Spinal cord (tissue), 10 donors: ENCODE results near the gene NOTUM. TPM values are rescaled to one million over a fixed set of nuclear protein-coding genes. Genes with fewer than 3 reads are reported as not detected.
"Not testable (repeated sequence)": the region's sequence is repeated elsewhere in the genome, so short reads cannot be mapped to it uniquely, and the experiment has no call there.

Experiments
- DNase-seq, 6 donors: peaks; one replicate each; pipeline versions ENCODE4 v3.0.0 to v3.0.0-alpha.2; 2013 to 2015; ENCODE audit warnings: low spot score in 6 of 6, low read depth in 4 of 6
- H3K27ac ChIP-seq: one replicate; pipeline ENCODE4 v1.5.1; 2013; ENCODE audit warnings: low read depth, low read length, control low read depth
- H3K27me3 ChIP-seq: one replicate; pipeline ENCODE4 v1.6.1; 2013; ENCODE audit warnings: low read length; ENCODE audit not compliant: control insufficient read depth, insufficient read depth
- H3K36me3 ChIP-seq: one replicate; pipeline ENCODE4 v1.6.1; 2013; ENCODE audit warnings: low read length; ENCODE audit not compliant: control insufficient read depth, insufficient read depth
- H3K4me1 ChIP-seq: one replicate; pipeline ENCODE4 v1.6.1; 2013; ENCODE audit warnings: low read length; ENCODE audit not compliant: control insufficient read depth, insufficient read depth
- H3K4me3 ChIP-seq: one replicate; pipeline ENCODE4 v1.5.1; 2013; ENCODE audit warnings: low read depth, low read length, control low read depth
- H3K9me3 ChIP-seq: one replicate; pipeline ENCODE4 v1.6.1; 2013; ENCODE audit warnings: low read length; ENCODE audit not compliant: control insufficient read depth, insufficient read depth
- WGBS: methylation state at CpG from one replicate; pipeline ENCODE4 v1.1.5; 2013; ENCODE audit warnings: missing lambda C conversion rate; ENCODE audit not compliant: insufficient coverage; 5-methylcytosine and 5-hydroxymethylcytosine counted together
- polyA plus RNA-seq, 2 donors: library from polyadenylated mRNA; unstranded; fragments of 120-200 nt; gene quantifications; one replicate each; pipeline ENCODE4 v1.2.1, GENCODE V29; 2013; ENCODE audit not compliant: insufficient read length in 2 of 2
- total RNA-seq, 2 donors: library from RNA; depleted of rRNA in 1 of 2; stranded (reverse); fragments of 120-200 nt in 1 of 2; fragments of >200 nt in 1 of 2; gene quantifications; one replicate each; pipeline versions ENCODE4 v1.2.3 to v1.2.4, GENCODE V29; 2013 to 2014
- donor health status: healthy.

The NOTUM gene
- total and polyA plus RNA-seq, 4 donors, result 0.82 to 3.0 (median 1.1) TPM

GRCh38 chr17:81957691-81958432 lies 3.1 kb downstream of the NOTUM start:
- peaks cover 39% of the 10 kb centered on the region for H3K27me3 ChIP-seq
- no peak overlapping the region for H3K4me3 ChIP-seq
- H3K27ac ChIP-seq, result no peak overlapping the region
- DNase-seq, result no peak
- 82% methylated on average over 13 of the region's 19 CpGs for WGBS
- H3K36me3 ChIP-seq, result peaks cover 6% of the 10 kb centered on the region
- no peaks in the 10 kb centered on the region for H3K9me3 ChIP-seq
- peaks cover 11% of the 10 kb centered on the region for H3K4me1 ChIP-seq

DNA sequence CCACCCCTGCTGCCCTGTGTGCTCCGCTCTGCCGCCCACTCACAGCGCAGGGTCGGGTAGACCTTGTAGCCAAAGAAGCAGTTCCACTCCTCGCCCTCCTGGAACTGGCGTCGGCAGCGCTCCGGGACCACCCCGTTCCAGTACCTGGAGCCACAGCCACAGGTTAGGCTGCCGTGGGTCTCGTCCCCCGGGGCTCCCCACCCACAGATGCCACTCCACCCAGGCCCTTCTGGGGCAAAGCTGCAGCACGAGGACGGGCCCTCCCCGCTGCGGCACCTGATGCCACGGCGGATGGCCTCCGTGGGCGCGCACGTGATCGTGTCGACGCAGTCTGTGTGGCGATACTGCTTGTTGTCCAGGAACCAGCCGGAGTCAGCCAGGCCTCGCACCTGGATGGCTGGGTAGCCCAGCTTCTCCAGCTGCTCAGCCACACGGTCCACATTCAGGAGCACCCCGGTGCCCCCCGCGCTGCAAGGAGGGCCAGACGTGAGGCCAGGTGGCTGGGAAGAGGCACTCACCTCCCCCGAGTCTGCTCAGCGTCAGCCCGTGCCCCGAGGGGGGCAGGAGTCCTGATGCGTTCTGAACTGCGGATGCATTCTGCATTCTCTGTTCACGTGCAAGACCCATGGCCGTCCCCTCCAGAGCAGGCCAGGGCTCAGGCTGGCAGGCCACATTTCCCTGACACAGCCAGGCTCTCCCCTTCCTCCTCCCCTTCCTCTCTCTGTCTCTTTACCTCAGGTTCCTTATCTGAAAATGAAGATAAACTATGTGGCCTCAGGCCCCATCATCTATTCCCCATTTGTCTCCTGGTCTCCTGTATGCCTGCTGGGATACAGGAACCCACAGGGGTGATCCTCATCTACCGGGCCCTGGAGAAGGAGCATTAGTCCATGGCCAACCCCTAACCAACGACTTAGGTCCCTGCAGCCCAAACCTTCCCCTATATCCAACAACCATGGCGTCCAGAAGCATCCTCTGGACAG lies 4.1 kb downstream of the NOTUM start:
- Histone ChIP-seq H3K9me3 (no peaks in the 10 kb centered on the region), H3K27me3 (peaks cover 29% of the 10 kb centered on the region), H3K4me1 (peaks cover 13% of the 10 kb centered on the region), H3K36me3 (peaks cover 7% of the 10 kb centered on the region), H3K27ac (no peak overlapping the region), H3K4me3 (no peak overlapping the region)
- no peak for DNase-seq
- WGBS, result 81% methylated on average over 45 of the region's 45 CpGs

DNA sequence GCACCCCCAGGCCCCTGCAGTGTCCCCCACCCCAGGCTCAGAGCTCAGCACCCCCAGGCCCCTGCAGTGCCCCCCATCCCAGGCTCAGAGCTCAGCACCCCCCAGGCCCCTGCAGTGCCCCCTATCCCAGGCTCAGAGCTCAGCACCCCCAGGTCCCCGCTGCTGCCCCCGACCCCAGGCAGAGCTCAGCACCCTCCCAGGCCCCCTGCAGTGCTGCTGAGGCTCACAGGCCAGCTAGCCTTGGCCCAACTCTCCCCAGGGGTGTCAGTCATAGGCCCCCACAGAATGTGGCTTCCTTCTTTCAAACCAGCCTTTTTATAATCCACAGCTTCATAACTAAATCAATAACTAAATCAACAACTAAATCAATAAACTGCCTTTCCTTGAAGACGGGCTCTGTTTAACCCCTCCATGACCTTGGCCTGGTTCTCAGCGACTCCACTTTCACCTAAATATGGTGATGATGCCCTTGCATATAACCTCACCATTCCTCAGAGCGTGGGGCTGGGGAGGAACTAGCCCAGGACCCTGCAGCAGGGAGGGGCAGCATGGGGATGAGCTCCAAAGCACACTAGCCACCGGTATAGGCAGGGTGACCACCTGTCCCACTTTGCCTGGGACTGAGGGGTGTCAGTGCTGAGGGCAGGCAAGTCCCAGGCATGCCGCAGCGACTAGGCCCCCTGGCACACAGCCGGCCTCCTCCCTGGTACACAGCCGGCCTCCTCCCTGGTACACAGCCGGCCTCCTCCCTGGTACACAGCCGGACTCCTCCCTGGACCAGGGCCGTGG lies 5.0 kb downstream of the NOTUM start:
- Histone ChIP-seq H3K27ac (no peak overlapping the region), H3K4me1 (peaks cover 13% of the 10 kb centered on the region), H3K36me3 (peaks cover 7% of the 10 kb centered on the region), H3K4me3 (no peak overlapping the region), H3K9me3 (no peaks in the 10 kb centered on the region), H3K27me3 (peaks cover 24% of the 10 kb centered on the region)
- no peak for DNase-seq
- WGBS, result 88% methylated on average over 11 of the region's 13 CpGs

DNA sequence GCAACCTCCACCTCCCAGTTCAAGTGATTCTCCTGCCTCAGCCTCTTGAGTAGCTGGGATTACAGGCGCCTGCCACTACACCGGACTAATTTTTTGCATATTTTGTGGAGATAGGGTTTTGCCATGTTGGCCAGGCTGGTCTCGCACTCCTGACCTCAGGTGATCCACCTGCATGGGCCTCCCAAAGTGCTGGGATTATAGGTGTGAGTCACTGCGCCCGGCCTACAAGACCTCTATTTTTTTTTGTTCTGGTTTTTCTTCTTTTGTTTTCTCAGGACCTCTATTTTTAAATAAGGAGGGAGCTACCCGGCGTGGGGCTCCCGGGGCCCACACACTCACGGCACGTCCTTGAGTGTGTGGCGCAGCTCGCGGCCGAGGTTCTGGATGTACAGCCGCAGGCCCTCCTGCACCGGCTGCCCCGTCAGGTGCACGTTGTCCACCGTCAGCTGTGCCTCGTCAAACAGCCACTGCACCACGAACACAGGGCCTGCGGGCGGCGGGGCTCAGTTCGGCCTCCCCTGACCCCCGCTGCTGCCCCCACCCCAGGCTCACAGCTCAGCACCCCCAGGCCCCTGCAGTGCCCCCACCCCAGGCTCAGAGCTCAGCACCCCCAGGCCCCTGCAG lies 5.8 kb downstream of the NOTUM start:
- Histone ChIP-seq H3K9me3 (no peaks in the 10 kb centered on the region), H3K4me3 (no peak overlapping the region), H3K27me3 (peaks cover 19% of the 10 kb centered on the region), H3K27ac (no peak overlapping the region), H3K4me1 (peaks cover 11% of the 10 kb centered on the region), H3K36me3 (peaks cover 7% of the 10 kb centered on the region)
- DNase-seq, result no peak
- WGBS, result 88% methylated on average over 16 of the region's 26 CpGs

GRCh38 chr17:81954131-81955057 lies 6.6 kb downstream of the NOTUM start:
- Histone ChIP-seq H3K36me3 (peaks cover 7% of the 10 kb centered on the region), H3K27ac (no peak overlapping the region), H3K4me1 (peaks cover 7% of the 10 kb centered on the region), H3K27me3 (peaks cover 15% of the 10 kb centered on the region), H3K9me3 (no peaks in the 10 kb centered on the region), H3K4me3 (no peak overlapping the region)
- WGBS, result 81% methylated on average over 8 of the region's 19 CpGs
- no peak for DNase-seq

GRCh38 chr17:81953443-81953842 lies 7.5 kb downstream of the NOTUM start:
- H3K4me1 ChIP-seq, H3K9me3 ChIP-seq, H3K27ac ChIP-seq, H3K4me3 ChIP-seq, DNase-seq, H3K27me3 ChIP-seq: not testable (repeated sequence)
- 80% methylated on average over 2 of the region's 5 CpGs for WGBS
- peaks cover 12% of the 10 kb centered on the region for H3K36me3 ChIP-seq

- no peak overlapping the region for H3K4me3 ChIP-seq
- H3K9me3 ChIP-seq, result no peaks in the 10 kb centered on the region
- H3K27ac ChIP-seq, result no peak overlapping the region
- no peak for DNase-seq
- peaks cover 2% of the 10 kb centered on the region for H3K4me1 ChIP-seq
- H3K36me3 ChIP-seq, result peaks cover 12% of the 10 kb centered on the region
- no peaks in the 10 kb centered on the region for H3K27me3 ChIP-seq
- 67% methylated on average over 15 of the region's 16 CpGs for WGBS
Observed at GRCh38 chr17:81952792-81953228, 8.2 kb downstream of the NOTUM start.

DNA sequence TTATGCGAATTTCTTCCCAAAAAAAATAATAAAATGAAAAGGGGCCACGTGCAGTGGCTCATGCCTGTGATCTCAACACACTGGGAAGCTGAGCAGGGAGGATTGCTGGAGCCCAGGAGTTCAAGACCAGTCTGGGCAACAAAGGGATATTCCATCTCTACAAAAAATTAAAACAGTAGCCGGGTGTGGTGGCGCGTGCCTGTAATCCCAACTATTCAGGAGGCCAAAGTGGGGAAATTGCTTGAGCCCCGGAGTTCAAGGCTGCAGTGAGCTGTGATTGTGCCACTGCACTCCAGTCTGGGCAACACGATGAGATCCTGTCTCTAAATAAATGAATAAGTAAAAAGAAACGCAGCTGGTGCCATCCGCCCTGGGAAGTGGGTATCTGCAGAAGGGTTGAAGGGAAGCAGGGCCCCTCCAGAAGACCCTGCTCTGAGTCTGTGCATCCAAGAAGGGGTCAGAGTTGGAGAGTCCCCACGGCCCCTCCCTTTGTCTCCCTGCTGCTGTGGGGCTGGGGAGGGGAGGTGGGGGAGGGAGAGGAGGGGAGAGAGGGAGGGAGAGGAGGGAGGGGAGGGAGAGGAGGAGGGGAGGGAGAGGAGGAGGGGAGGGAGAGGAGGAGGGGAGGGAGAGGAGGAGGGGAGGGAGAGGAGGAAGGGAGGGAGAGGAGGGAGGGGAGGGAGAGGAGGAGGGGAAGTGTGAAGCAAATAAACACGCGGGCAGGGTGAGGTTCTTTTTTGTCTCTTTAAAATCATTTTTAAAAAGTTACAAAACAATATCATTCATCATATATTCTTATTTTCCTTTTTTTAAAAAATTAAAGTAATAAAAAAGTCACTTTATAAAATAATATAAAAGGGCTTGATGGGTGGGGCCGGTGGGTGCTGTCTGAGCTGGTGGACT lies 9.0 kb downstream of the NOTUM start:
- Histone ChIP-seq H3K27ac (no peak overlapping the region), H3K36me3 (peaks cover 12% of the 10 kb centered on the region), H3K4me1 (peaks cover 2% of the 10 kb centered on the region), H3K27me3 (no peaks in the 10 kb centered on the region), H3K9me3 (no peaks in the 10 kb centered on the region), H3K4me3 (no peak overlapping the region)
- WGBS, result 54% methylated on average over 6 of the region's 13 CpGs
- no peak for DNase-seq
